IMR-90 (cell line): ENCODE data around the gene CLDN9.

Experiments used
- FOS ChIP-seq: fragments of 150-350 bp; IDR thresholded peaks from 2 replicates; pipeline ENCODE4 v1.6.1; 2016; ENCODE audit warnings: low read depth, low read length
- MAFK ChIP-seq: IDR thresholded peaks from 2 replicates; pipeline ENCODE4 v1.6.1; 2012; ENCODE audit warnings: low read depth, low read length, improper control_type of control experiment
- MAZ ChIP-seq: IDR thresholded peaks from 2 replicates; pipeline ENCODE4 v1.6.1; 2012; ENCODE audit warnings: low read depth, mild to moderate bottlenecking, low read length, improper control_type of control experiment, moderate library complexity, borderline replicate concordance
- MXI1 ChIP-seq: IDR thresholded peaks from 2 replicates; pipeline ENCODE4 v1.6.1; 2012; ENCODE audit warnings: low read depth, mild to moderate bottlenecking, low read length, moderate library complexity, borderline replicate concordance
- POLR2A ChIP-seq: IDR thresholded peaks from 2 replicates; pipeline ENCODE4 v1.6.1; 2012; ENCODE audit warnings: mild to moderate bottlenecking, low read depth, low read length
- RAD21 ChIP-seq: IDR thresholded peaks from 2 replicates; pipeline ENCODE4 v1.6.1; 2012; ENCODE audit warnings: low read length, improper control_type of control experiment
- RFX5 ChIP-seq: IDR thresholded peaks from 2 replicates; pipeline ENCODE4 v1.8.0; 2012; ENCODE audit warnings: low read depth, mild to moderate bottlenecking, low read length, moderate library complexity
- TF ChIP-seq, protein P1 (sequence below): conservative IDR thresholded peaks from 2 replicates; pipeline ENCODE4 v1.5.1; 2012; ENCODE audit warnings: mild to moderate bottlenecking, low read depth, low read length, improper control_type of control experiment
- TF ChIP-seq, protein P2 (sequence below): fragments of 150-350 bp; IDR thresholded peaks from 2 replicates; pipeline ENCODE4 v1.6.1; 2016; ENCODE audit warnings: low read depth, mild to moderate bottlenecking, low read length, moderate library complexity, borderline replicate concordance
- TF ChIP-seq, protein P3 (sequence below): fragments of 150-350 bp; IDR thresholded peaks from 2 replicates; pipeline ENCODE4 v1.6.1; 2017; ENCODE audit warnings: mild to moderate bottlenecking, antibody characterized with exemption, low read length, low read depth

DNA sequence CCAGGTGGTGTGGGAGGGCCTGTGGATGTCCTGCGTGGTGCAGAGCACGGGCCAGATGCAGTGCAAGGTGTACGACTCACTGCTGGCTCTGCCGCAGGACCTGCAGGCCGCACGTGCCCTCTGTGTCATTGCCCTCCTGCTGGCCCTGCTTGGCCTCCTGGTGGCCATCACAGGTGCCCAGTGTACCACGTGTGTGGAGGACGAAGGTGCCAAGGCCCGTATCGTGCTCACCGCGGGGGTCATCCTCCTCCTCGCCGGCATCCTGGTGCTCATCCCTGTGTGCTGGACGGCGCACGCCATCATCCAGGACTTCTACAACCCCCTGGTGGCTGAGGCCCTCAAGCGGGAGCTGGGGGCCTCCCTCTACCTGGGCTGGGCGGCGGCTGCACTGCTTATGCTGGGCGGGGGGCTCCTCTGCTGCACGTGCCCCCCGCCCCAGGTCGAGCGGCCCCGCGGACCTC, 798 bp downstream of the CLDN9 start:
- no peak for TF ChIP-seq RAD21
- TF ChIP-seq, protein P1, sequence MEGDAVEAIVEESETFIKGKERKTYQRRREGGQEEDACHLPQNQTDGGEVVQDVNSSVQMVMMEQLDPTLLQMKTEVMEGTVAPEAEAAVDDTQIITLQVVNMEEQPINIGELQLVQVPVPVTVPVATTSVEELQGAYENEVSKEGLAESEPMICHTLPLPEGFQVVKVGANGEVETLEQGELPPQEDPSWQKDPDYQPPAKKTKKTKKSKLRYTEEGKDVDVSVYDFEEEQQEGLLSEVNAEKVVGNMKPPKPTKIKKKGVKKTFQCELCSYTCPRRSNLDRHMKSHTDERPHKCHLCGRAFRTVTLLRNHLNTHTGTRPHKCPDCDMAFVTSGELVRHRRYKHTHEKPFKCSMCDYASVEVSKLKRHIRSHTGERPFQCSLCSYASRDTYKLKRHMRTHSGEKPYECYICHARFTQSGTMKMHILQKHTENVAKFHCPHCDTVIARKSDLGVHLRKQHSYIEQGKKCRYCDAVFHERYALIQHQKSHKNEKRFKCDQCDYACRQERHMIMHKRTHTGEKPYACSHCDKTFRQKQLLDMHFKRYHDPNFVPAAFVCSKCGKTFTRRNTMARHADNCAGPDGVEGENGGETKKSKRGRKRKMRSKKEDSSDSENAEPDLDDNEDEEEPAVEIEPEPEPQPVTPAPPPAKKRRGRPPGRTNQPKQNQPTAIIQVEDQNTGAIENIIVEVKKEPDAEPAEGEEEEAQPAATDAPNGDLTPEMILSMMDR = no peak
- TF ChIP-seq MXI1 = no peak
- TF ChIP-seq POLR2A = no peak
- no peak for TF ChIP-seq MAFK
- TF ChIP-seq, protein P2, sequence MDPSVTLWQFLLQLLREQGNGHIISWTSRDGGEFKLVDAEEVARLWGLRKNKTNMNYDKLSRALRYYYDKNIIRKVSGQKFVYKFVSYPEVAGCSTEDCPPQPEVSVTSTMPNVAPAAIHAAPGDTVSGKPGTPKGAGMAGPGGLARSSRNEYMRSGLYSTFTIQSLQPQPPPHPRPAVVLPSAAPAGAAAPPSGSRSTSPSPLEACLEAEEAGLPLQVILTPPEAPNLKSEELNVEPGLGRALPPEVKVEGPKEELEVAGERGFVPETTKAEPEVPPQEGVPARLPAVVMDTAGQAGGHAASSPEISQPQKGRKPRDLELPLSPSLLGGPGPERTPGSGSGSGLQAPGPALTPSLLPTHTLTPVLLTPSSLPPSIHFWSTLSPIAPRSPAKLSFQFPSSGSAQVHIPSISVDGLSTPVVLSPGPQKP = no peak
- TF ChIP-seq RFX5 = no peak
- TF ChIP-seq, protein P3, sequence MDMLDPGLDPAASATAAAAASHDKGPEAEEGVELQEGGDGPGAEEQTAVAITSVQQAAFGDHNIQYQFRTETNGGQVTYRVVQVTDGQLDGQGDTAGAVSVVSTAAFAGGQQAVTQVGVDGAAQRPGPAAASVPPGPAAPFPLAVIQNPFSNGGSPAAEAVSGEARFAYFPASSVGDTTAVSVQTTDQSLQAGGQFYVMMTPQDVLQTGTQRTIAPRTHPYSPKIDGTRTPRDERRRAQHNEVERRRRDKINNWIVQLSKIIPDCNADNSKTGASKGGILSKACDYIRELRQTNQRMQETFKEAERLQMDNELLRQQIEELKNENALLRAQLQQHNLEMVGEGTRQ = no peak
- no peak for TF ChIP-seq FOS
- no peak for TF ChIP-seq MAZ
